BJ (cell line): ENCODE results near the gene EBF4. TPM values are rescaled to one million over a fixed set of nuclear protein-coding genes. Genes with fewer than 3 reads are reported as not detected.

Experiments used
- CTCF ChIA-PET: fragments of 350-600 bp; formaldehyde crosslinking; extraction: SDS; loops from one replicate; lab custom pipeline; 2021; ENCODE audit warnings: antibody characterized with exemption, inconsistent platforms; lab: Yijun Ruan, JAX
- POLR2A ChIA-PET: fragments of 300-600 bp; sonication (Branson Sonifier 250); formaldehyde crosslinking; extraction: SDS; loops from one replicate; lab custom pipeline; 2021; ENCODE audit warnings: antibody characterized with exemption; lab: Charles Lee
- DNase-seq: peaks from one replicate; pipeline ENCODE4 v3.0.0-alpha.2; 2011; ENCODE audit warnings: low read depth
- H3K27me3 ChIP-seq: 2 replicates; pipeline ENCODE4 v1.6.0; 2011; ENCODE audit warnings: low read length; ENCODE audit not compliant: control insufficient read depth, insufficient read depth
- H3K36me3 ChIP-seq: 2 replicates; pipeline ENCODE4 v1.5.1; 2011; ENCODE audit warnings: low read length; ENCODE audit not compliant: control insufficient read depth, insufficient read depth
- H3K4me3 ChIP-seq: 2 replicates; pipeline ENCODE4 v1.5.1; 2011; ENCODE audit warnings: low read depth, mild to moderate bottlenecking, control low read depth, low read length
- polyA plus RNA-seq: library from polyadenylated mRNA; depleted of rRNA; stranded (reverse); fragments of >200 nt; gene quantifications from 2 replicates; pipeline ENCODE4 v1.2.3, GENCODE V29; 2011
- TF ChIP-seq, protein P1 (sequence below): IDR thresholded peaks from 2 replicates; pipeline ENCODE4 v1.5.1; 2011; ENCODE audit warnings: low read depth, mild to moderate bottlenecking, control low read depth, inconsistent platforms, low read length, moderate library complexity; ENCODE audit not compliant: insufficient read depth

The EBF4 gene
- polyA plus RNA-seq, 1 experiment = 1.9 TPM

DNA sequence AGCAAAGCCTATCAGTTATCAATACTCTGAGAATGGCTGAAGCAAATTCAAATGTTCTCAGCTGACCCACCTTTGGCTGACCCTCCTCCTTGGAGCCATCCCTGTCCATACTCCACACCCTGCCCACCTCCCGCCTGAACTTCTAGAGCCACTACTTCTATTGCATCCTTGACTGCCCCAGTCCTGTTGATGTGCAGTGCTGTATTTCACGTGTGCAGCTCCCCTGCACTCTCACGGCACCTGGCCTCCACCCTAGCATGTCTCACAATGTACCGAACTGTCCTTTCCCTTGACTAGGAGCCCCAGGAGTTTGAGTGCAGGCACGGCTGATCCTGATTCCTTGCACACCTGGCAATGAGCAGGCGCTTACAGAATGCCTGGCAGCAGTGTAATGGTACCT, 100.9 kb downstream of the EBF4 start:
- Histone ChIP-seq H3K27me3 (peaks cover 6% of the 10 kb centered on the region; the same call in 1 of the 2 replicates), H3K36me3 (no peaks in the 10 kb centered on the region), H3K4me3 (no peak overlapping the region)
- DNase-seq = no peak
- TF ChIP-seq, protein P1, sequence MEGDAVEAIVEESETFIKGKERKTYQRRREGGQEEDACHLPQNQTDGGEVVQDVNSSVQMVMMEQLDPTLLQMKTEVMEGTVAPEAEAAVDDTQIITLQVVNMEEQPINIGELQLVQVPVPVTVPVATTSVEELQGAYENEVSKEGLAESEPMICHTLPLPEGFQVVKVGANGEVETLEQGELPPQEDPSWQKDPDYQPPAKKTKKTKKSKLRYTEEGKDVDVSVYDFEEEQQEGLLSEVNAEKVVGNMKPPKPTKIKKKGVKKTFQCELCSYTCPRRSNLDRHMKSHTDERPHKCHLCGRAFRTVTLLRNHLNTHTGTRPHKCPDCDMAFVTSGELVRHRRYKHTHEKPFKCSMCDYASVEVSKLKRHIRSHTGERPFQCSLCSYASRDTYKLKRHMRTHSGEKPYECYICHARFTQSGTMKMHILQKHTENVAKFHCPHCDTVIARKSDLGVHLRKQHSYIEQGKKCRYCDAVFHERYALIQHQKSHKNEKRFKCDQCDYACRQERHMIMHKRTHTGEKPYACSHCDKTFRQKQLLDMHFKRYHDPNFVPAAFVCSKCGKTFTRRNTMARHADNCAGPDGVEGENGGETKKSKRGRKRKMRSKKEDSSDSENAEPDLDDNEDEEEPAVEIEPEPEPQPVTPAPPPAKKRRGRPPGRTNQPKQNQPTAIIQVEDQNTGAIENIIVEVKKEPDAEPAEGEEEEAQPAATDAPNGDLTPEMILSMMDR = no peak
- CTCF ChIA-PET = no interaction called here
- POLR2A ChIA-PET = no interaction called here

- CTCF ChIA-PET = interaction anchor here (0.5 to 1.5 kb wide), 2 partner anchors 58 to 120 kb away, joined by 3 to 6 read pairs; no protein-coding TSS in a partner anchor
- no peaks in the 10 kb centered on the region for H3K36me3 ChIP-seq
- no peak overlapping the region for H3K4me3 ChIP-seq
- DNase-seq = no peak
- POLR2A ChIA-PET = no interaction called here
- H3K27me3 ChIP-seq = peaks cover 10% of the 10 kb centered on the region; the same call in 1 of the 2 replicates
- TF ChIP-seq, protein P1 = no peak
These were observed 101.7 kb downstream of the EBF4 start for GRCh38 chr20:2794202-2794748.

DNA sequence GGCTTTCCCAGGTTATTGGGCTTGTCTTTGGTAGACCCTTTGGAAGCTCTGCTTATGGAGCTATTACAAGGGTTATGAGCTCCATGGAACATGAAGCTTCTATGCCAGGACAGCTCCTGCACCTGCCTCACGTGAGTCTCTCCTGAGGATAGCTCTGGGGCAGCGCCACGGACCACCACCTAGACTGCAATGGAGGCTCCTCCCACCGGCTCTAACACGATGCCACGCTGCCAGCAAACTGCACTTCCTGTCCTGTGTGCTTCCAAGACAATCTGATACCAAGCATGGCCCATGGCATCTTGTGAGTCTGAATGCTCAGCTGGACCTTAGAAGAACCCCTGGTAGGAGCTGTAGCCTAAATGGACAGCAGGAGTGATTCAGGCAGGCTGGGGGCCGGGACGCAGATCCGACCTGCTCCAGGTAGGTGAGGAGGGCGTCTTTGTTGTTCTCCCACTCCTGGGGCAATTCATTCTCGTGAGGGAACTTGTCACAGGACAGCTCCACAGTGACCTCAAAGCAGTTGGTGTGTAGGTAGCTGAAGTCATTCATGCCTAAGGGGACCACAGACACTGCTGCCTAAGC, 102.4 kb downstream of the EBF4 start:
- DNase-seq = no peak
- no peaks in the 10 kb centered on the region for H3K36me3 ChIP-seq
- TF ChIP-seq, protein P1 = no peak
- no peak overlapping the region for H3K4me3 ChIP-seq
- peaks cover 15% of the 10 kb centered on the region for H3K27me3 ChIP-seq
- ChIA-PET CTCF (interaction anchor here (1.5 kb wide), 1 partner anchor 57 kb away, joined by 6 read pairs; no protein-coding TSS in a partner anchor), POLR2A (no interaction called here)

DNA sequence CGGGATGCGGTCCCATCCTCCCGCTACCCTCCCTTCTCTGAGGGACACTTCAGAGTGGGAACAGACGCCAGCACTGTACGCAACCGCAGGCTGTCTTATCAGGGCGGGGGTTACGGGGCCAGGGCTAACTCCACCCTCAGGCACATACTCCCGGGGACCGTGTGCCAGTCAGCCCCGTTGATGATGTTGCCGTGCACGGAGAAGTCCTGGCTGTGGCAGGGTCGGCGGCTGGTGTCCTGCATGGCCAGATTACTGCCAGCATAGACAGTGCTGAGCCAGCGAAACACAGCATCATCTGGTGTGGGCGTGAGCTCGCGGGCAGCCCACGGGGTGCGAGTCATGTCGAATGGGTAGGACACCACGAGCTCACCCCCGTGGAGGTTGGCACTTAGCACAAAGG, 102.9 kb downstream of the EBF4 start:
- POLR2A ChIA-PET = no interaction called here
- H3K36me3 ChIP-seq = no peaks in the 10 kb centered on the region
- DNase-seq = no peak
- H3K4me3 ChIP-seq = no peak overlapping the region
- TF ChIP-seq, protein P1 = no peak
- CTCF ChIA-PET = interaction anchor here (1.5 kb wide), 1 partner anchor 56 kb away, joined by 6 read pairs; no protein-coding TSS in a partner anchor
- H3K27me3 ChIP-seq = peaks cover 17% of the 10 kb centered on the region

GRCh38 chr20:2796011-2796660, 103.6 kb downstream of the EBF4 start:
- TF ChIP-seq, protein P1 = no peak
- peaks cover 22% of the 10 kb centered on the region for H3K27me3 ChIP-seq
- DNase-seq = no peak
- ChIA-PET CTCF (no interaction called here), POLR2A (no interaction called here)
- H3K36me3 ChIP-seq = no peaks in the 10 kb centered on the region
- no peak overlapping the region for H3K4me3 ChIP-seq
